ENCODE measurements around the gene LRRK1.

LRRK1 gene

GRCh38 chr15:101001796-101002195, 82.6 kb downstream of the LRRK1 start:
- ChIA-PET POLR2A (no interaction called here), CTCF (interaction anchor here (1.0 to 11.1 kb wide), 2 partner anchors 9 to 83 kb away, joined by 3 to 250 read pairs; partner anchors contain the start of gene LRRK1)
- peaks cover 5 to 8% (median 7%) of the 10 kb centered on the region in 4 experiments for H3K4me1 ChIP-seq (ENCODE audit: control extremely low read depth in 1 of 4, control insufficient read depth in 4 of 4, insufficient read depth in 4 of 4, low read length in 3 of 4)
- H3K27ac ChIP-seq (ENCODE audit: insufficient read depth in 1 of 2, low read depth in 1 of 2, low read length in 2 of 2, poor library complexity in 1 of 2, severe bottlenecking in 2 of 2), result no peak overlapping the region
- H3K9me3 ChIP-seq (ENCODE audit: control extremely low read depth in 1 of 5, control insufficient read depth in 4 of 5, insufficient read depth in 2 of 5, low read depth in 1 of 5, low read length in 4 of 5), result peaks cover 0 to 8% (median 7%) of the 10 kb centered on the region in 5 experiments
- peaks cover 0 to 18% (median 7%) of the 10 kb centered on the region in 4 experiments for H3K36me3 ChIP-seq (ENCODE audit: control insufficient read depth in 4 of 4, insufficient read depth in 4 of 4, low read length in 3 of 4)
- no peak for DNase-seq
- no peak overlapping the region for H3K4me3 ChIP-seq (ENCODE audit: control insufficient read depth in 1 of 7, extremely low read depth in 1 of 7, insufficient read depth in 4 of 7, low read depth in 2 of 7, low read length in 6 of 7)
- WGBS (ENCODE audit: insufficient coverage), result 98% methylated on average over 5 of the region's 5 CpGs
- H3K27me3 ChIP-seq (replicated peaks in 2 of 5; ENCODE audit: control insufficient read depth in 4 of 5, insufficient read depth in 5 of 5, low read length in 4 of 5), result no peaks in the 10 kb centered on the region

GRCh38 chr15:101003081-101003480, 83.9 kb downstream of the LRRK1 start:
- Histone ChIP-seq H3K4me1 (ENCODE audit: control extremely low read depth in 1 of 4, control insufficient read depth in 4 of 4, insufficient read depth in 4 of 4, low read length in 3 of 4) (peaks cover 9 to 20% (median 16%) of the 10 kb centered on the region in 4 experiments), H3K27ac (ENCODE audit: insufficient read depth in 1 of 2, low read depth in 1 of 2, low read length in 2 of 2, poor library complexity in 1 of 2, severe bottlenecking in 2 of 2) (no peak overlapping the region), H3K9me3 (ENCODE audit: control extremely low read depth in 1 of 5, control insufficient read depth in 4 of 5, insufficient read depth in 2 of 5, low read depth in 1 of 5, low read length in 4 of 5) (peaks cover 0 to 8% (median 7%) of the 10 kb centered on the region in 5 experiments), H3K4me3 (ENCODE audit: control insufficient read depth in 1 of 7, extremely low read depth in 1 of 7, insufficient read depth in 4 of 7, low read depth in 2 of 7, low read length in 6 of 7) (no peak overlapping the region), H3K36me3 (ENCODE audit: control insufficient read depth in 4 of 4, insufficient read depth in 4 of 4, low read length in 3 of 4) (peaks cover 0 to 18% (median 6%) of the 10 kb centered on the region in 4 experiments), H3K27me3 (replicated peaks in 2 of 5; ENCODE audit: control insufficient read depth in 4 of 5, insufficient read depth in 5 of 5, low read length in 4 of 5) (no peaks in the 10 kb centered on the region)
- 0% methylated on average over 1 of the region's 1 CpG for WGBS (ENCODE audit: insufficient coverage)
- ChIA-PET POLR2A (interaction anchor here (0.5 kb wide), 1 partner anchor 1768 kb away, joined by 3 read pairs; no protein-coding TSS in a partner anchor), CTCF (interaction anchor here (11.1 kb wide), 1 partner anchor 84 kb away, joined by 250 read pairs; the partner anchor contains the start of gene LRRK1)
- peak; percentile 21 to 71 (median 67) for DNase-seq

- Histone ChIP-seq H3K4me1 (ENCODE audit: control extremely low read depth in 1 of 4, control insufficient read depth in 4 of 4, insufficient read depth in 4 of 4, low read length in 3 of 4) (peaks cover 9 to 26% (median 20%) of the 10 kb centered on the region in 4 experiments), H3K9me3 (ENCODE audit: control extremely low read depth in 1 of 5, control insufficient read depth in 4 of 5, insufficient read depth in 2 of 5, low read depth in 1 of 5, low read length in 4 of 5) (peaks cover 0 to 8% (median 7%) of the 10 kb centered on the region in 5 experiments), H3K27ac (ENCODE audit: insufficient read depth in 1 of 2, low read depth in 1 of 2, low read length in 2 of 2, poor library complexity in 1 of 2, severe bottlenecking in 2 of 2) (no peak overlapping the region), H3K27me3 (replicated peaks in 2 of 5; ENCODE audit: control insufficient read depth in 4 of 5, insufficient read depth in 5 of 5, low read length in 4 of 5) (no peaks in the 10 kb centered on the region), H3K4me3 (ENCODE audit: control insufficient read depth in 1 of 7, extremely low read depth in 1 of 7, insufficient read depth in 4 of 7, low read depth in 2 of 7, low read length in 6 of 7) (no peak overlapping the region), H3K36me3 (ENCODE audit: control insufficient read depth in 4 of 4, insufficient read depth in 4 of 4, low read length in 3 of 4) (peaks cover 0 to 18% (median 6%) of the 10 kb centered on the region in 4 experiments)
- ChIA-PET POLR2A (no interaction called here), CTCF (interaction anchor here (1.1 to 11.1 kb wide), 3 partner anchors 12 to 85 kb away, joined by 3 to 250 read pairs (median 3); partner anchors contain the start of gene LRRK1)
- 92% methylated on average over 4 of the region's 4 CpGs for WGBS (ENCODE audit: insufficient coverage)
- no peak for DNase-seq
These were observed 84.5 kb downstream of the LRRK1 start for GRCh38 chr15:101003706-101004105.

GRCh38 chr15:101004500-101004899, 85.3 kb downstream of the LRRK1 start:
- H3K4me1 ChIP-seq (ENCODE audit: control extremely low read depth in 1 of 4, control insufficient read depth in 4 of 4, insufficient read depth in 4 of 4, low read length in 3 of 4), result peaks cover 9 to 28% (median 21%) of the 10 kb centered on the region in 4 experiments
- 100% methylated on average over 4 of the region's 4 CpGs for WGBS (ENCODE audit: insufficient coverage)
- no peaks in the 10 kb centered on the region for H3K27me3 ChIP-seq (replicated peaks in 2 of 5; ENCODE audit: control insufficient read depth in 4 of 5, insufficient read depth in 5 of 5, low read length in 4 of 5)
- CTCF ChIA-PET, result interaction anchor here (0.8 to 11.1 kb wide), 4 partner anchors 12 to 290 kb away, joined by 3 to 250 read pairs (median 3); partner anchors contain the start of gene LRRK1
- peaks cover 0 to 8% (median 7%) of the 10 kb centered on the region in 5 experiments for H3K9me3 ChIP-seq (ENCODE audit: control extremely low read depth in 1 of 5, control insufficient read depth in 4 of 5, insufficient read depth in 2 of 5, low read depth in 1 of 5, low read length in 4 of 5)
- no peak overlapping the region for H3K4me3 ChIP-seq (ENCODE audit: control insufficient read depth in 1 of 7, extremely low read depth in 1 of 7, insufficient read depth in 4 of 7, low read depth in 2 of 7, low read length in 6 of 7)
- no peak overlapping the region for H3K27ac ChIP-seq (ENCODE audit: insufficient read depth in 1 of 2, low read depth in 1 of 2, low read length in 2 of 2, poor library complexity in 1 of 2, severe bottlenecking in 2 of 2)
- peaks cover 0 to 18% (median 6%) of the 10 kb centered on the region in 4 experiments for H3K36me3 ChIP-seq (ENCODE audit: control insufficient read depth in 4 of 4, insufficient read depth in 4 of 4, low read length in 3 of 4)
- POLR2A ChIA-PET, result no interaction called here
- DNase-seq, result no peak

- peak in 1 of 3 donors; percentile 11 for DNase-seq
- Histone ChIP-seq H3K27ac (ENCODE audit: insufficient read depth in 1 of 2, low read depth in 1 of 2, low read length in 2 of 2, poor library complexity in 1 of 2, severe bottlenecking in 2 of 2) (no peak overlapping the region), H3K4me1 (ENCODE audit: control extremely low read depth in 1 of 4, control insufficient read depth in 4 of 4, insufficient read depth in 4 of 4, low read length in 3 of 4) (peaks cover 9 to 28% (median 21%) of the 10 kb centered on the region in 4 experiments), H3K27me3 (replicated peaks in 2 of 5; ENCODE audit: control insufficient read depth in 4 of 5, insufficient read depth in 5 of 5, low read length in 4 of 5) (no peaks in the 10 kb centered on the region), H3K36me3 (ENCODE audit: control insufficient read depth in 4 of 4, insufficient read depth in 4 of 4, low read length in 3 of 4) (peaks cover 0 to 18% (median 6%) of the 10 kb centered on the region in 4 experiments), H3K9me3 (ENCODE audit: control extremely low read depth in 1 of 5, control insufficient read depth in 4 of 5, insufficient read depth in 2 of 5, low read depth in 1 of 5, low read length in 4 of 5) (peaks cover 0 to 8% (median 7%) of the 10 kb centered on the region in 5 experiments), H3K4me3 (ENCODE audit: control insufficient read depth in 1 of 7, extremely low read depth in 1 of 7, insufficient read depth in 4 of 7, low read depth in 2 of 7, low read length in 6 of 7) (no peak overlapping the region)
- WGBS (ENCODE audit: insufficient coverage), result 99% methylated on average over 5 of the region's 10 CpGs
- POLR2A ChIA-PET, result no interaction called here
- CTCF ChIA-PET, result interaction anchor here (0.6 to 11.1 kb wide), 5 partner anchors 32 to 378 kb away, joined by 3 to 250 read pairs (median 4); partner anchors contain the start of gene LRRK1
These were observed 86.0 kb downstream of the LRRK1 start for GRCh38 chr15:101004986-101005747.

- ChIA-PET POLR2A (interaction anchor here (1.3 to 1.5 kb wide), 2 partner anchors 90 to 105 kb away, joined by 3 to 5 read pairs; no protein-coding TSS in a partner anchor), CTCF (interaction anchor here (0.6 to 11.1 kb wide), 24 partner anchors 9 to 611 kb away, joined by 3 to 250 read pairs (median 4); partner anchors contain the start of gene LRRK1)
- H3K36me3 ChIP-seq (ENCODE audit: control insufficient read depth in 4 of 4, insufficient read depth in 4 of 4, low read length in 3 of 4), result peaks cover 2 to 18% (median 13%) of the 10 kb centered on the region in 4 experiments
- no peak overlapping the region for H3K27ac ChIP-seq (ENCODE audit: insufficient read depth in 1 of 2, low read depth in 1 of 2, low read length in 2 of 2, poor library complexity in 1 of 2, severe bottlenecking in 2 of 2)
- H3K27me3 ChIP-seq (replicated peaks in 2 of 5; ENCODE audit: control insufficient read depth in 4 of 5, insufficient read depth in 5 of 5, low read length in 4 of 5), result no peaks in the 10 kb centered on the region
- peaks cover 0 to 8% (median 7%) of the 10 kb centered on the region in 5 experiments for H3K9me3 ChIP-seq (ENCODE audit: control extremely low read depth in 1 of 5, control insufficient read depth in 4 of 5, insufficient read depth in 2 of 5, low read depth in 1 of 5, low read length in 4 of 5)
- peaks cover 7 to 27% (median 21%) of the 10 kb centered on the region in 4 experiments for H3K4me1 ChIP-seq (ENCODE audit: control extremely low read depth in 1 of 4, control insufficient read depth in 4 of 4, insufficient read depth in 4 of 4, low read length in 3 of 4)
- DNase-seq, result peak; percentile 68 to 77 (median 68)
- peak overlapping the region in 3 of 7 experiments; percentile 12 to 28 (median 13) for H3K4me3 ChIP-seq (ENCODE audit: control insufficient read depth in 1 of 7, extremely low read depth in 1 of 7, insufficient read depth in 4 of 7, low read depth in 2 of 7, low read length in 6 of 7)
- 33% methylated on average over 24 of the region's 27 CpGs for WGBS (ENCODE audit: insufficient coverage)
These were observed 88.0 kb downstream of the LRRK1 start for GRCh38 chr15:101006931-101007691.
